Endometrial microvascular endothelial cells (primary cell): ENCODE measurements around the gene TIMP4. TPM values are rescaled to one million over a fixed set of nuclear protein-coding genes. Genes with fewer than 3 reads are reported as not detected.

Source experiments
- in situ Hi-C: cut with HindIII; loops from 2 replicates; pipeline ENCODE4 v1.10.0; 2017; ENCODE audit warnings: low sequenced_read_pairs, low pct_unique_long_range_greater_than_20kb; ENCODE audit errors: inconsistent ontology term
- total RNA-seq: library from RNA; depleted of rRNA; stranded (reverse); fragments of >200 nt; gene quantifications from one replicate; pipeline ENCODE4 v1.2.3, GENCODE V29; 2015; ENCODE audit errors: inconsistent ontology term

The TIMP4 gene
- total RNA-seq, 1 donor from 2014 or later = not detected

DNA sequence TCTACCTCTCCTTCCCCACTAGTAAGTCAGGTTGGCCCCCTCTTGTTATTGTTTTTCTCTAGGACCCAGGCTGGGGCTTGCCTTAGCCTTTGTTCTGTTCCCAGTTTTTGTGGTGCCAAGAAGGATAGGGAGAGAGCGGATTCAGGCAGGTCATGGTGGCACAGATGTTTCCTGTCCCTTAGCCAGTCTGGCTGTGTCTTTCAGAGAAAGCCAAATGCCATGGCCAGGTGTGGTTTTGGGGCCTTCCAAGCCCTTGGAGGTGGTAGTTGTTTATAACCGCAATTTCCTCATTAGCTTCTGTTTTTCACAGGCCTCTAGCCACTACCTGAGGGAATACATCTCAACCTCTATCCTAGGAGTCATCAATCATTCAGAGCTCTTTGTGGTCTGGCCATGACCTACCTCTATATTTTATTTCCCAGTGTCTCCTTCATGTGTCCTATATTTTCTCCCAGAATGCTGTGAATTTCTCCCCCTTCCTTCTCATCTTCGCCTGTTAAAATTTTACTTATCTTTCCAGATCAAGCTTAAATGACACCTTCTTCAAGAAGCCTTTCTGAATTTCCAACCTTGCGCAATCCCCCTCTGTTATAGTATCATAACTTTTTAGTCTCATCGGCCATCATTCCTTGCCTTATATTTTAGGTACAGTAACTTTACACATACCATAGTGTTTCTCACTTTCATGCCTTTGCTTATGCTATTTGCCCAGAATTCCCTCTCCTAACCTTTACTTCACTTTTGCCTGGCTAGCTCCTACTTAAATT is 38.2 kb downstream of the TIMP4 start:
- in situ Hi-C loops = no loop called here

DNA sequence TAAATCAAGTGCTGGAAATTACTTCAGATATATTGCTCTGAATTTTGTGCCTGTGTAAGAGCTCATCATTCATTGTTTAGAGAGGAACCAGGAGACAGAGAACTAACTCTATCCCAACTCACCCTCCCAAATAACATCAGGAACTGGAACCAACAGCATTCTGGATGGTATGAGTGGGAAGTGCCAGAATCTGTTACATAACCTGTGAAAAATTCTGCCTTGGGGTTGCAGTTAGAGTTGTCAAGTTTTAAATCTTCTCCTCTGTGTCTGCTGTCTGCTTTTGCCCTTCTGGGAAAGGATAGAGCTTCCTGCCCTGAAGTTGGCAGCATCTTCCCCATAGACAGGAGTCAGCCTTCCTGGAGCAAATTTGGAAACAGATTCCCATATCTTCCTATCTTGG is 41.2 kb downstream of the TIMP4 start:
- in situ Hi-C loops = no loop called here

- in situ Hi-C loops = no loop called here
Observed at GRCh38 chr3:12116870-12117269, 41.8 kb downstream of the TIMP4 start.

- in situ Hi-C loops = no loop called here
Observed at GRCh38 chr3:12115849-12116248, 42.9 kb downstream of the TIMP4 start.

- in situ Hi-C loops = no loop called here
Observed at GRCh38 chr3:12115104-12115503, 43.6 kb downstream of the TIMP4 start.

DNA sequence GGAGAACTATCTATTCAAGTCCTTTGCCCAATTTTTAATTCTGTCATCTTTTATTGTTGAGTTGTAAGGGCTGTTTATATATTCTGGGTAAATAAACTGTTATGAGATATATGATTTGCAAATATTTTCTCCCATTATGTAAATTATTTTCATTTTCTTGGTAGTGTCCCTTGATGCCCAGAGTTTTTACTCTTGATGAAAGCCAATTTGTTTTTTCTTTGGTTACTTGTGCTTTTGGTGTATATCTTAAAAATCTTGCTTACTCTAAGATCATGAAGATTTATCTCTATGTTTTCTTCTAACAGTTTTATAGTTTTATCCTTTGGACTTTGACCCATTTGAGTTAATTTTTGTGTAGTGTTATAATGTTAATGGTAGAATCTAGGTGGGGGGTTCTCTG is 44.5 kb downstream of the TIMP4 start:
- in situ Hi-C loops = no loop called here

GRCh38 chr3:12107071-12107713 is 51.5 kb downstream of the TIMP4 start:
- in situ Hi-C loops = no loop called here

Other genes with a start within 250 kb of the TIMP4 start
- not detected for gene SYN2, start 154.5 kb downstream of the TIMP4 start, total RNA-seq
- gene PPARG, start 130.2 kb upstream of the TIMP4 start, total RNA-seq = 5.6 TPM